ENCODE data around the gene CHMP4A. TPM values are rescaled to one million over a fixed set of nuclear protein-coding genes. Genes with fewer than 3 reads are reported as not detected.

CHMP4A gene
- total RNA-seq, 2 donors from 2014 or later = 62.8 to 69.8 TPM

GRCh38 chr14:24176599-24176998 lies 36.7 kb downstream of the CHMP4A start:
- Mint-ChIP-seq H3K36me3 (ENCODE audit: low read depth) (peaks cover 88% of the 10 kb centered on the region), H3K27me3 (no peaks in the 10 kb centered on the region), H3K27ac (peak overlapping the region; percentile 59), H3K9me3 (no peaks in the 10 kb centered on the region), H3K4me1 (no peaks in the 10 kb centered on the region), H3K4me3 (no peak overlapping the region)
- ATAC-seq (replicated peaks) = no peak

GRCh38 chr14:24172871-24173281 lies 40.4 kb downstream of the CHMP4A start:
- Mint-ChIP-seq H3K4me1 (peaks cover 6% of the 10 kb centered on the region), H3K27ac (peak overlapping the region; percentile 25), H3K4me3 (peak overlapping the region; percentile 25), H3K36me3 (ENCODE audit: low read depth) (peaks cover 84% of the 10 kb centered on the region), H3K9me3 (no peaks in the 10 kb centered on the region), H3K27me3 (no peaks in the 10 kb centered on the region)
- ATAC-seq (replicated peaks) = no peak

- peaks cover 84% of the 10 kb centered on the region for H3K36me3 Mint-ChIP-seq (ENCODE audit: low read depth)
- H3K9me3 Mint-ChIP-seq = no peaks in the 10 kb centered on the region
- no peaks in the 10 kb centered on the region for H3K27me3 Mint-ChIP-seq
- peak overlapping the region; percentile 74 for H3K4me3 Mint-ChIP-seq
- no peak overlapping the region for H3K27ac Mint-ChIP-seq
- peaks cover 9% of the 10 kb centered on the region for H3K4me1 Mint-ChIP-seq
- ATAC-seq (replicated peaks) = no peak
Observed at GRCh38 chr14:24172261-24172860, 40.9 kb downstream of the CHMP4A start.

- Mint-ChIP-seq H3K4me3 (peak within 1 kb of the TSS; percentile 74), H3K4me1 (peaks cover 10% of the 10 kb centered on the region), H3K27ac (peak within 1 kb of the TSS; percentile 86), H3K36me3 (ENCODE audit: low read depth) (peaks cover 84% of the 10 kb centered on the region), H3K27me3 (no peaks in the 10 kb centered on the region), H3K9me3 (no peaks in the 10 kb centered on the region)
- ATAC-seq (replicated peaks) = peak; percentile 70
Observed at GRCh38 chr14:24171422-24172260, 41.6 kb downstream of the CHMP4A start, which contains the start of gene REC8. REC8 (plus strand) TSS chr14:24172080; CDS start chr14:24172553, 473 bp downstream.

GRCh38 chr14:24167469-24168114 lies 45.7 kb downstream of the CHMP4A start:
- Mint-ChIP-seq H3K4me1 (peaks cover 23% of the 10 kb centered on the region), H3K36me3 (ENCODE audit: low read depth) (peaks cover 86% of the 10 kb centered on the region), H3K9me3 (no peaks in the 10 kb centered on the region), H3K4me3 (no peak overlapping the region), H3K27me3 (no peaks in the 10 kb centered on the region), H3K27ac (peak overlapping the region; percentile 32)
- ATAC-seq (replicated peaks) = no peak

GRCh38 chr14:24165785-24166184 lies 47.5 kb downstream of the CHMP4A start:
- no peak overlapping the region for H3K27ac Mint-ChIP-seq
- H3K36me3 Mint-ChIP-seq (ENCODE audit: low read depth) = peaks cover 91% of the 10 kb centered on the region
- H3K4me1 Mint-ChIP-seq = peaks cover 33% of the 10 kb centered on the region
- H3K9me3 Mint-ChIP-seq = no peaks in the 10 kb centered on the region
- no peaks in the 10 kb centered on the region for H3K27me3 Mint-ChIP-seq
- ATAC-seq (replicated peaks) = no peak
- H3K4me3 Mint-ChIP-seq = no peak overlapping the region

- H3K4me3 Mint-ChIP-seq = peak overlapping the region; percentile 36
Observed at GRCh38 chr14:24164518-24164991, 48.7 kb downstream of the CHMP4A start.

GRCh38 chr14:24162093-24162492 lies 51.2 kb downstream of the CHMP4A start:
- peaks cover 24% of the 10 kb centered on the region for H3K4me1 Mint-ChIP-seq
- peak overlapping the region; percentile 98 for H3K4me3 Mint-ChIP-seq
- H3K27me3 Mint-ChIP-seq = no peaks in the 10 kb centered on the region
- H3K9me3 Mint-ChIP-seq = no peaks in the 10 kb centered on the region
- H3K27ac Mint-ChIP-seq = peak overlapping the region; percentile 99
- ATAC-seq (replicated peaks) = peak; percentile 39
- peaks cover 100% of the 10 kb centered on the region for H3K36me3 Mint-ChIP-seq (ENCODE audit: low read depth)

More at GRCh38 chr14:24164518-24164991, 48.7 kb downstream of the CHMP4A start:
- no peak for ATAC-seq (replicated peaks)
- Mint-ChIP-seq H3K4me1 (peaks cover 33% of the 10 kb centered on the region), H3K9me3 (no peaks in the 10 kb centered on the region), H3K27me3 (no peaks in the 10 kb centered on the region), H3K27ac (peak overlapping the region; percentile 78), H3K36me3 (ENCODE audit: low read depth) (peaks cover 94% of the 10 kb centered on the region)

- Mint-ChIP-seq H3K36me3 (ENCODE audit: low read depth) (peaks cover 100% of the 10 kb centered on the region), H3K9me3 (no peaks in the 10 kb centered on the region), H3K4me3 (peak within 1 kb of the TSS; percentile 98), H3K27me3 (no peaks in the 10 kb centered on the region), H3K4me1 (peaks cover 24% of the 10 kb centered on the region), H3K27ac (peak within 1 kb of the TSS; percentile 99)
- peak; percentile 92 for ATAC-seq (replicated peaks)
Observed at GRCh38 chr14:24160850-24161804, 52.2 kb downstream of the CHMP4A start, which contains the start of gene IRF9. IRF9 (plus strand) TSS chr14:24161265; CDS start chr14:24162145, 880 bp downstream.

GRCh38 chr14:24160499-24160849 lies 52.8 kb downstream of the CHMP4A start:
- ATAC-seq (replicated peaks) = no peak
- peaks cover 24% of the 10 kb centered on the region for H3K4me1 Mint-ChIP-seq
- H3K27ac Mint-ChIP-seq = peak overlapping the region; percentile 99
- peaks cover 100% of the 10 kb centered on the region for H3K36me3 Mint-ChIP-seq (ENCODE audit: low read depth)
- no peaks in the 10 kb centered on the region for H3K9me3 Mint-ChIP-seq
- peak overlapping the region; percentile 98 for H3K4me3 Mint-ChIP-seq
- H3K27me3 Mint-ChIP-seq = no peaks in the 10 kb centered on the region

GRCh38 chr14:24159777-24160498 lies 53.4 kb downstream of the CHMP4A start:
- no peak for ATAC-seq (replicated peaks)
- peaks cover 20% of the 10 kb centered on the region for H3K4me1 Mint-ChIP-seq
- no peak overlapping the region for H3K4me3 Mint-ChIP-seq

More at GRCh38 chr14:24159777-24160498, 53.4 kb downstream of the CHMP4A start:
- H3K27me3 Mint-ChIP-seq = no peaks in the 10 kb centered on the region
- H3K36me3 Mint-ChIP-seq (ENCODE audit: low read depth) = peaks cover 100% of the 10 kb centered on the region
- H3K27ac Mint-ChIP-seq = peak overlapping the region; percentile 99
- H3K9me3 Mint-ChIP-seq = no peaks in the 10 kb centered on the region

Measured in activated T-helper 17 cell treated with anti-CD3 and anti-CD28 coated beads, Interleukin-2, amount 50 U/mL, for 72 hours (primary cell).